Measurements from ENCODE around the gene ZBED3.

DNA sequence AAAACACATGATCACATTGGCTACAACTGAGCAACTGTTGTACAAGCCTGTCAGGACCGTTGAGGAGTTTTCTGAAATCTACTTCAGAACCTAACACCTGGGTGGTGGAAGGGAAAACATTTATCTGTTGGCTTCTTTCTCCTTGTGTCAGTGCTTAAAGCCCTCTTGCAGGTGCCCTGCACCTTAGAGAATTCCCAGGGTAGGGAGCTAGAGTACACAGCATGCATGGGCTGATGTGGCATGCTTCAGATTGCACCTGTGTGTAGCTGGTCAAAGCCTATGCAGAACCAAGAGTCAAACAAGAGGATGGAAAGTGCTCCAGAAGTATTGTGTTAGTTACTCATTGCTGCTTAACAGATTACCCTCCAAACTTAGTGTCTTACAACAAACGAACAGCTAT lies 33.6 kb upstream of the ZBED3 start:
- TF ChIP-seq, protein P1, sequence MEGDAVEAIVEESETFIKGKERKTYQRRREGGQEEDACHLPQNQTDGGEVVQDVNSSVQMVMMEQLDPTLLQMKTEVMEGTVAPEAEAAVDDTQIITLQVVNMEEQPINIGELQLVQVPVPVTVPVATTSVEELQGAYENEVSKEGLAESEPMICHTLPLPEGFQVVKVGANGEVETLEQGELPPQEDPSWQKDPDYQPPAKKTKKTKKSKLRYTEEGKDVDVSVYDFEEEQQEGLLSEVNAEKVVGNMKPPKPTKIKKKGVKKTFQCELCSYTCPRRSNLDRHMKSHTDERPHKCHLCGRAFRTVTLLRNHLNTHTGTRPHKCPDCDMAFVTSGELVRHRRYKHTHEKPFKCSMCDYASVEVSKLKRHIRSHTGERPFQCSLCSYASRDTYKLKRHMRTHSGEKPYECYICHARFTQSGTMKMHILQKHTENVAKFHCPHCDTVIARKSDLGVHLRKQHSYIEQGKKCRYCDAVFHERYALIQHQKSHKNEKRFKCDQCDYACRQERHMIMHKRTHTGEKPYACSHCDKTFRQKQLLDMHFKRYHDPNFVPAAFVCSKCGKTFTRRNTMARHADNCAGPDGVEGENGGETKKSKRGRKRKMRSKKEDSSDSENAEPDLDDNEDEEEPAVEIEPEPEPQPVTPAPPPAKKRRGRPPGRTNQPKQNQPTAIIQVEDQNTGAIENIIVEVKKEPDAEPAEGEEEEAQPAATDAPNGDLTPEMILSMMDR (IDR thresholded peaks at IDR 0.05 in 4 of 5, conservative IDR thresholded peaks at IDR 0.05 in 1 of 5): no peak
- no peak for TF ChIP-seq POLR2A (IDR thresholded peaks at IDR 0.05)

Data from gastrocnemius medialis (tissue), 4 donors.